NT2/D1 (cell line): ENCODE measurements around the gene POU6F1.

Source experiments
- SUZ12 ChIP-seq: IDR thresholded peaks from 2 replicates; pipeline ENCODE4 v1.6.1; 2011; ENCODE audit not compliant: insufficient read length, insufficient read depth; ENCODE audit errors: extremely low read depth
- YY1 ChIP-seq: IDR thresholded peaks from 2 replicates; pipeline ENCODE4 v1.6.1; 2011; ENCODE audit not compliant: insufficient read length, insufficient read depth
- ZNF274 ChIP-seq: IDR thresholded peaks from 2 replicates; pipeline ENCODE4 v1.6.1; 2011; ENCODE audit warnings: mild to moderate bottlenecking, low read depth, low read length

- TF ChIP-seq ZNF274 (no peak), SUZ12 (no peak), YY1 (no peak)
These were observed 45.9 kb downstream of the POU6F1 start for GRCh38 chr12:51171884-51172514.
